HCT116 (cell line): ENCODE data around the gene ATG16L2. TPM values are rescaled to one million over a fixed set of nuclear protein-coding genes. Genes with fewer than 3 reads are reported as not detected.

Experiments
- ATAC-seq: fragments of 200-7000 bp; cut with Tn5 transposase; 2 replicates; pipeline ENCODE4 v1.9.1; 2020; ENCODE audit warnings: mild to moderate bottlenecking, moderate library complexity
- BruUV-seq: library from RNA; stranded (reverse); fragments of 400-500 nt; replicated peaks from 2 replicates; lab custom pipeline; 2021; lab: Mats Ljungman, UMichigan
- CTCF ChIA-PET: fragments of 300-600 bp; sonication (Branson Sonifier 250); formaldehyde crosslinking; loops from one replicate; lab custom pipeline; 2021; ENCODE audit warnings: antibody characterized with exemption; lab: Charles Lee
- POLR2A ChIA-PET: fragments of 300-600, 350-600 bp; sonication (Branson Sonifier 250); formaldehyde crosslinking; loops from one replicate; lab custom pipeline; 2021; ENCODE audit warnings: antibody characterized with exemption; lab: Charles Lee
- RAD21 ChIA-PET, 2 experiments: fragments of 300-600 bp; sonication (Branson Sonifier 250); formaldehyde crosslinking; loops; one replicate each; lab custom pipeline; 2023; ENCODE audit warnings: low total read pairs in 2 of 2; ENCODE audit not compliant: uncharacterized antibody in 2 of 2, unreplicated experiment in 2 of 2, low non-redundant PET in 1 of 2; lab: Charles Lee
- DNase-seq: peaks from one replicate; pipeline ENCODE4 v3.0.0-alpha.2; 2010; ENCODE audit warnings: low read depth, low spot score
- H2AFZ ChIP-seq: fragments of 200-600 bp; shearing (Covaris generic), sonication (generic); 2 replicates; pipeline ENCODE4 v1.6.1; 2017; ENCODE audit warnings: low read depth, mixed run types, mixed read lengths, antibody characterized with exemption, low read length; ENCODE audit not compliant: poor library complexity, severe bottlenecking
- H3K27ac ChIP-seq: 2 replicates; pipeline ENCODE4 v1.5.1; 2012; ENCODE audit warnings: low read depth, low read length
- H3K27me3 ChIP-seq: fragments of 200-600 bp; sonication (generic); 2 replicates; pipeline ENCODE4 v1.6.1; 2016; ENCODE audit warnings: mixed run types, low read length, mixed read lengths; ENCODE audit not compliant: insufficient read depth
- H3K36me3 ChIP-seq, 2 experiments: fragments of 200-500 bp in 1 of 2; fragments of 200-600 bp in 1 of 2; sonication (Bioruptor generic) in 1 of 2; sonication (generic) in 1 of 2; 2 replicates each; pipeline versions ENCODE4 v1.5.1 to v1.6.1; 2014 to 2016; ENCODE audit warnings: low read length in 2 of 2, inconsistent platforms in 1 of 2, mixed read lengths in 1 of 2, mixed run types in 1 of 2; ENCODE audit not compliant: insufficient read depth in 2 of 2, control insufficient read depth in 1 of 2
- H3K4me1 ChIP-seq, 2 experiments: fragments of 200-600 bp in 1 of 2; sonication (generic) in 1 of 2; 2 replicates each; pipeline versions ENCODE4 v1.5.1 to v1.6.1; 2012 to 2017; ENCODE audit warnings: low read length in 2 of 2, inconsistent platforms in 1 of 2, mild to moderate bottlenecking in 1 of 2, mixed read lengths in 1 of 2, mixed run types in 1 of 2, moderate library complexity in 1 of 2; ENCODE audit not compliant: insufficient read depth in 2 of 2, control insufficient read depth in 1 of 2
- H3K4me2 ChIP-seq: fragments of 200-600 bp; sonication (generic); 2 replicates; pipeline ENCODE4 v1.6.1; 2017; ENCODE audit warnings: mixed run types, low read length, mixed read lengths
- H3K4me3 ChIP-seq, 2 experiments: fragments of 200-600 bp in 1 of 2; sonication (generic) in 1 of 2; replicated peaks in 1 of 2; 2 replicates each; pipeline ENCODE4 v1.5.1; 2011 to 2016; ENCODE audit warnings: low read length in 2 of 2, control low read depth in 1 of 2, low read depth in 1 of 2, mild to moderate bottlenecking in 1 of 2, mixed read lengths in 1 of 2, mixed run types in 1 of 2
- H3K79me2 ChIP-seq: fragments of 200-600 bp; sonication (generic); 2 replicates; pipeline ENCODE4 v1.6.1; 2017; ENCODE audit warnings: mild to moderate bottlenecking, mixed run types, low read length, moderate library complexity, mixed read lengths; ENCODE audit not compliant: insufficient read depth
- H3K9ac ChIP-seq: fragments of 200-600 bp; sonication (generic); 2 replicates; pipeline ENCODE4 v1.6.1; 2016; ENCODE audit warnings: low read length, mixed read lengths
- H3K9me2 ChIP-seq: fragments of 200-600 bp; sonication (generic), shearing (Covaris generic); 2 replicates; pipeline ENCODE4 v1.6.1; 2017; ENCODE audit warnings: mixed run types, mild to moderate bottlenecking, moderate library complexity; ENCODE audit not compliant: insufficient read depth
- H3K9me3 ChIP-seq, 2 experiments: fragments of 200-500 bp in 1 of 2; fragments of 200-600 bp in 1 of 2; sonication (Bioruptor generic) in 1 of 2; sonication (generic) in 1 of 2; 2 replicates each; pipeline ENCODE4 v1.6.1; 2014 to 2017; ENCODE audit warnings: low read length in 2 of 2, mixed read lengths in 2 of 2, inconsistent platforms in 1 of 2, low read depth in 1 of 2, mild to moderate bottlenecking in 1 of 2, mixed run types in 1 of 2, moderate library complexity in 1 of 2; ENCODE audit not compliant: control insufficient read depth in 1 of 2, insufficient read depth in 1 of 2
- H4K20me1 ChIP-seq: fragments of 200-600 bp; sonication (generic), shearing (Covaris generic); 2 replicates; pipeline ENCODE4 v1.6.1; 2017; ENCODE audit warnings: mixed run types, mild to moderate bottlenecking, moderate library complexity; ENCODE audit not compliant: insufficient read depth
- CBX3 ChIP-seq: IDR thresholded peaks from 2 replicates; pipeline ENCODE4 v1.6.1; 2012; ENCODE audit warnings: low read depth
- CTCF ChIP-seq, 3 experiments: fragments of 200-600 bp in 1 of 3; sonication (generic) in 1 of 3; IDR thresholded peaks in 2 of 3; conservative IDR thresholded peaks in 1 of 3; 2 replicates each; pipeline ENCODE4 v1.5.1; 2012 to 2017; ENCODE audit warnings: low read depth in 2 of 3, low read length in 2 of 3, antibody characterized with exemption in 1 of 3, borderline replicate concordance in 1 of 3, control low read depth in 1 of 3, mild to moderate bottlenecking in 1 of 3, mixed read lengths in 1 of 3, mixed run types in 1 of 3, moderate library complexity in 1 of 3; ENCODE audit not compliant: insufficient read depth in 1 of 3
- EGR1 ChIP-seq: IDR thresholded peaks from 2 replicates; pipeline ENCODE4 v1.6.1; 2012; ENCODE audit warnings: low read depth
- ELF1 ChIP-seq: IDR thresholded peaks from 2 replicates; pipeline ENCODE4 v1.6.1; 2012; ENCODE audit warnings: low read depth, borderline replicate concordance
- EZH2 ChIP-seq: fragments of 200-600 bp; sonication (generic); IDR thresholded peaks from 2 replicates; pipeline ENCODE4 v1.6.1; 2017; ENCODE audit warnings: antibody characterized with exemption, mixed run types
- EZH2phosphoT487 ChIP-seq: fragments of 200-600 bp; IDR thresholded peaks from 2 replicates; pipeline ENCODE4 v1.6.1; 2018; ENCODE audit warnings: antibody characterized with exemption, borderline replicate concordance
- FOSL1 ChIP-seq: IDR thresholded peaks from 2 replicates; pipeline ENCODE4 v1.6.1; 2012; ENCODE audit warnings: low read depth
- JUND ChIP-seq: IDR thresholded peaks from 2 replicates; pipeline ENCODE4 v1.6.1; 2012
- MAX ChIP-seq: IDR thresholded peaks from 2 replicates; pipeline ENCODE4 v1.6.1; 2012
- POLR2A ChIP-seq: IDR thresholded peaks from 2 replicates; pipeline ENCODE4 v1.7.0; 2011; ENCODE audit warnings: borderline replicate concordance; ENCODE audit not compliant: insufficient read depth, insufficient read length; ENCODE audit errors: extremely low read depth
- POLR2AphosphoS5 ChIP-seq: IDR thresholded peaks from 2 replicates; pipeline ENCODE4 v1.6.1; 2011; ENCODE audit warnings: mild to moderate bottlenecking, low read depth, low read length, moderate library complexity
- RAD21 ChIP-seq: IDR thresholded peaks from 2 replicates; pipeline ENCODE4 v1.6.1; 2012; ENCODE audit warnings: low read depth, mild to moderate bottlenecking
- SIN3A ChIP-seq: IDR thresholded peaks from 2 replicates; pipeline ENCODE4 v1.6.1; 2012; ENCODE audit warnings: low read depth
- SP1 ChIP-seq: IDR thresholded peaks from 2 replicates; pipeline ENCODE4 v1.6.1; 2012; ENCODE audit warnings: low read depth
- SRF ChIP-seq: IDR thresholded peaks from 2 replicates; pipeline ENCODE4 v1.6.1; 2012; ENCODE audit warnings: low read depth
- TCF7L2 ChIP-seq: IDR thresholded peaks from 2 replicates; pipeline ENCODE4 v1.7.0; 2011; ENCODE audit warnings: borderline replicate concordance, inconsistent platforms; ENCODE audit not compliant: insufficient read depth, insufficient read length; ENCODE audit errors: extremely low read depth
- YY1 ChIP-seq: IDR thresholded peaks from 2 replicates; pipeline ENCODE4 v1.6.1; 2011; ENCODE audit warnings: low read length, low read depth, moderate library complexity, mild to moderate bottlenecking; ENCODE audit not compliant: insufficient replicate concordance; ENCODE audit errors: extremely low read depth
- ZFX ChIP-seq: fragments of 450-650 bp; IDR thresholded peaks from 2 replicates; pipeline ENCODE4 v1.6.1; 2017
- ZNF274 ChIP-seq: fragments of 200-500 bp; sonication (Bioruptor generic); IDR thresholded peaks from 2 replicates; pipeline ENCODE4 v1.6.1; 2014; ENCODE audit warnings: mild to moderate bottlenecking, low read depth, low read length, inconsistent platforms
- intact Hi-C: fragments of 100-400 bp; cut with micrococcal nuclease; formaldehyde crosslinking; loops from 2 replicates; pipeline ENCODE4 v1.10.0; 2022
- total RNA-seq: library from RNA; stranded (reverse); gene quantifications from one replicate; pipeline ENCODE4 v1.2.1, GENCODE V29; 2021; ENCODE audit not compliant: unreplicated experiment

The ATG16L2 gene
- total RNA-seq, 1 experiment from 2014 or later: 15.2 TPM

DNA sequence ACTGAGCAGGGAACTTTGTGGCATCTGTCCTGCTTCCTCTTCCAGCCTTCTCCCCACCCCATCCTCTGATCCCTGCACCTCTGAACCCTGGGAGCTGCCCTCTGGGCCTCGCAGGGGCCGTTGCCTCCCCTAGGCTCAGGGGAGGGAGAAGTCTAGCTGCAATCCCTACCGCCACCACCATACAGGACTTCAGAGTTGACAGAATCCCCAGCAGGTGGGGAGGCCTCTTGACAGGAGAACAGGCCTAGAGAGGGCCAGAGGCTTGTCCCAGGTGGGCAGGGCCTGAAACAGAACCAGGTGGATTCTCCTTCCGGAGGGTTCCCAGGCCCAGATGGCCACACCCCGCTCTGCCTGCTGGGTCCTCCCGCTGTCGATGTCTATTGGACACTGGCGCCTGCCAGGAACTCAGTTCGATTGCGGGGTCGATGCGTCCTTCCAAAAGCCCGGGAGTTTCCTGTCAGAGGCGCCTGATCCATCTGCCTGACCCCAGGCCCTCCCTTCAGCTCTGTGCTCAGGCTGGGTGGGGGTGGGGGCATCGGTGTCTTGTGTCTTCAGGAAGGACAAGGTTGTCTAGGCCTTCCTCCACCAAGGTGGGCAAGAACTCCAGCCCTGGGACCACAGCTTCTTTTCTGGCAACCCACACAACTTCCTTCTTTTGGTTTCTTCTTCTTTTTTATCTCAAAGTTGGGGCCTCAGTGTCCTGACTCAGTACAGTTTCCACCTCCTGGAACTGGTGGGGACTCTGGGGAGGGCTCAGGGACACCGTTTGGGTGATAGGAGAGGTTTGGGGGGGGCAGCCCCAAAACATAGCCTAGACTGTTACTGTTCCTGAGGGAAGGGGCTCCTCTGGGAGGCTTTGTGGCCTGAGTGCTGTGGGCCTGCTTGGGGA is 26.8 kb upstream of the ATG16L2 start:
- intact Hi-C loops: no loop called here
- Histone ChIP-seq H3K79me2 (no peaks in the 10 kb centered on the region), H3K27ac (no peak overlapping the region), H3K4me3 (no peak overlapping the region), H3K9me2 (no peaks in the 10 kb centered on the region), H4K20me1 (no peaks in the 10 kb centered on the region), H2AFZ (no peak overlapping the region), H3K4me1 (peaks cover 15 to 45% of the 10 kb centered on the region in 2 experiments), H3K9me3 (no peaks in the 10 kb centered on the region), H3K4me2 (no peak overlapping the region), H3K9ac (no peak overlapping the region), H3K36me3 (no peaks in the 10 kb centered on the region), H3K27me3 (no peaks in the 10 kb centered on the region)
- ATAC-seq (peak; percentile 65), DNase-seq (no peak)
- BruUV-seq: no TSS peak
- RAD21 ChIA-PET: interaction anchor here (0.9 to 1.3 kb wide), 2 partner anchors 46 to 63 kb away, joined by 3 read pairs; no protein-coding TSS in a partner anchor
- CTCF ChIA-PET: no interaction called here
- TF ChIP-seq ZFX: peak; percentile 27; the same call in 1 of the 2 replicates
- peak in 2 of 3 experiments; percentile 27 to 31; a peak in 3 of 6 replicates for TF ChIP-seq CTCF (IDR thresholded peaks at IDR 0.05 in 2 of 3, conservative IDR thresholded peaks at IDR 0.05 in 1 of 3; ENCODE audit: borderline replicate concordance in 1 of 3, insufficient read depth in 1 of 3, low read depth in 2 of 3, low read length in 2 of 3)
- no peak for TF ChIP-seq TCF7L2
- TF ChIP-seq POLR2A: peak; percentile 26
- POLR2A ChIA-PET: no interaction called here

DNA sequence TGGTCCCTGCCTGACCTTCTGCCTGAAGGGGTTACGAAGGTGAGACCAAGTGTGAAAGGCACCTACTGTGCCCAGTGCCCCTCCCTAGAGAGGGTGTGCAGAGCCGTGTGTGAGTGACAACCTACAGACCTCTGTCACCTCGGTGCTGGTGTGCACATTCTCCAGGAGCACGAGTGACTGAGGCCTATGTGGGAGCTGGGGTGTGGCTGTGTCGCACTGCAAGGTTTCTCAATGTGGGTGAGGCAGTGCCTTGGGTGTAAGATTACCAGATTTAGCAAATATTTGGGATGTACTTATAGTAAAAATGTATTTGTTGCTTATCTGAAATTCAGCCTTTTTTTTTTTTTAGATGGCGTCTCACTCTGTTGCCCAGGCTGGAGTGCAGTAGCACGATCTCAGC is 26.0 kb upstream of the ATG16L2 start:
- CTCF ChIA-PET: no interaction called here
- no TSS peak for BruUV-seq
- H3K9me2 ChIP-seq: no peaks in the 10 kb centered on the region
- H3K79me2 ChIP-seq: no peaks in the 10 kb centered on the region
- intact Hi-C loops: no loop called here
- H4K20me1 ChIP-seq: no peaks in the 10 kb centered on the region
- H3K36me3 ChIP-seq: no peaks in the 10 kb centered on the region
- no peaks in the 10 kb centered on the region for H3K9me3 ChIP-seq
- H3K27me3 ChIP-seq: no peaks in the 10 kb centered on the region
- H3K4me3 ChIP-seq: no peak overlapping the region
- H3K4me1 ChIP-seq: peaks cover 15 to 40% of the 10 kb centered on the region in 2 experiments
- H2AFZ ChIP-seq: no peak overlapping the region
- H3K27ac ChIP-seq: no peak overlapping the region
- H3K4me2 ChIP-seq: no peak overlapping the region
- ATAC-seq (no peak), DNase-seq (no peak)
- no peak overlapping the region for H3K9ac ChIP-seq
- RAD21 ChIA-PET: no interaction called here
- POLR2A ChIA-PET: no interaction called here
- TF ChIP-seq SIN3A: no peak
- TF ChIP-seq FOSL1: no peak
- no peak for TF ChIP-seq RAD21
- TF ChIP-seq EGR1: no peak
- no peak for TF ChIP-seq POLR2AphosphoS5
- TF ChIP-seq EZH2phosphoT487: no peak
- TF ChIP-seq YY1: no peak
- TF ChIP-seq ELF1: no peak
- TF ChIP-seq SRF: no peak
- no peak for TF ChIP-seq EZH2
- TF ChIP-seq SP1: no peak
- no peak for TF ChIP-seq CBX3
- TF ChIP-seq JUND: no peak
- TF ChIP-seq MAX: no peak
- no peak for TF ChIP-seq ZNF274
- TF ChIP-seq TCF7L2: no peak
